ENCODE results near the gene TMEM25.

GRCh38 chr11:118530180-118530682 is 761 bp upstream of the TMEM25 start:
- TF ChIP-seq POLR2A (IDR thresholded peaks at IDR 0.05), result no peak
- TF ChIP-seq CTCF (IDR thresholded peaks at IDR 0.05), result no peak
